H54 (cell line): ENCODE measurements around the gene TMEM45B.
"Not testable (repeated sequence)": the region's sequence is repeated elsewhere in the genome, so short reads cannot be mapped to it uniquely, and the experiment has no call there.

ENCODE experiments used
- DNase-seq: peaks from one replicate; pipeline ENCODE4 v3.0.0; 2011; ENCODE audit warnings: low spot score, mixed read lengths; ENCODE audit not compliant: insufficient read length
- FAIRE-seq: peaks from 3 replicates; lab custom pipeline; 2011; peaks lifted over from hg19 to GRCh38; lab: Jason Lieb, UNC
- POLR2A ChIP-seq: IDR thresholded peaks from 2 replicates; pipeline ENCODE4 v1.6.1; 2011; ENCODE audit warnings: low read depth, mild to moderate bottlenecking, low read length

TMEM45B gene

GRCh38 chr11:129815596-129816461 lies at the start of gene TMEM45B:
TMEM45B (plus strand) TSS chr11:129815848; CDS start chr11:129852483, 36,635 bp downstream.
- no peak for TF ChIP-seq POLR2A
- FAIRE-seq (no peak), DNase-seq (no peak)

- DNase-seq (no peak), FAIRE-seq (no peak)
- TF ChIP-seq POLR2A, result no peak
Measured at GRCh38 chr11:129766898-129767604, 48.6 kb upstream of the TMEM45B start.

GRCh38 chr11:129767827-129768226 lies 47.8 kb upstream of the TMEM45B start:
- TF ChIP-seq POLR2A, result no peak
- DNase-seq, result no peak
- no peak for FAIRE-seq

GRCh38 chr11:129768356-129768755 lies 47.3 kb upstream of the TMEM45B start:
- TF ChIP-seq POLR2A, result no peak
- no peak for FAIRE-seq
- no peak for DNase-seq

- TF ChIP-seq POLR2A, result no peak
- DNase-seq (no peak), FAIRE-seq (no peak)
Measured at GRCh38 chr11:129769059-129769458, 46.6 kb upstream of the TMEM45B start.

- no peak for TF ChIP-seq POLR2A
- FAIRE-seq (no peak), DNase-seq (no peak)
Measured at GRCh38 chr11:129770993-129771392, 44.7 kb upstream of the TMEM45B start.

- FAIRE-seq, DNase-seq: not testable (repeated sequence)
Measured at GRCh38 chr11:129771456-129771855, 44.2 kb upstream of the TMEM45B start.

GRCh38 chr11:129778877-129779276 lies 36.8 kb upstream of the TMEM45B start:
- FAIRE-seq, result no peak
- TF ChIP-seq POLR2A, result no peak
- DNase-seq, result no peak

- FAIRE-seq (no peak), DNase-seq (no peak)
- TF ChIP-seq POLR2A, result no peak
Measured at GRCh38 chr11:129779342-129779741, 36.3 kb upstream of the TMEM45B start.

GRCh38 chr11:129785383-129786111 lies 30.1 kb upstream of the TMEM45B start:
- FAIRE-seq, result no peak
- DNase-seq, result no peak
- no peak for TF ChIP-seq POLR2A

- not testable (repeated sequence) for FAIRE-seq
Measured at GRCh38 chr11:129786112-129786416, 29.6 kb upstream of the TMEM45B start.

GRCh38 chr11:129787532-129788155 lies 28.0 kb upstream of the TMEM45B start:
- no peak for TF ChIP-seq POLR2A
- no peak for FAIRE-seq
- no peak for DNase-seq

More at GRCh38 chr11:129786112-129786416, 29.6 kb upstream of the TMEM45B start:
- DNase-seq, result not testable (repeated sequence)

GRCh38 chr11:129788278-129788677 lies 27.4 kb upstream of the TMEM45B start:
- no peak for TF ChIP-seq POLR2A
- FAIRE-seq (no peak), DNase-seq (no peak)

GRCh38 chr11:129790106-129790505 lies 25.5 kb upstream of the TMEM45B start:
- DNase-seq, result no peak
- no peak for FAIRE-seq
- no peak for TF ChIP-seq POLR2A
